ENCODE measurements around the gene CTNNA1.

CTNNA1 gene

GRCh38 chr5:138889994-138890393 lies 136.8 kb downstream of the CTNNA1 start:
- Histone ChIP-seq H3K9ac (ENCODE audit: low read depth, low read length) (no peak overlapping the region), H3K27me3 (ENCODE audit: control insufficient read depth, insufficient read depth, low read length) (no peaks in the 10 kb centered on the region), H3K4me1 (ENCODE audit: control insufficient read depth, insufficient read depth, low read length) (peaks cover 1% of the 10 kb centered on the region), H3K4me3 (ENCODE audit: low read depth, low read length) (no peak overlapping the region), H3K9me3 (ENCODE audit: control insufficient read depth, insufficient read depth, low read length) (no peaks in the 10 kb centered on the region), H3K36me3 (ENCODE audit: control insufficient read depth, insufficient read depth, low read length) (peaks cover 15% of the 10 kb centered on the region)

GRCh38 chr5:138890644-138891043 lies 137.4 kb downstream of the CTNNA1 start:
- H3K4me3 ChIP-seq (ENCODE audit: low read depth, low read length): no peak overlapping the region
- H3K4me1 ChIP-seq (ENCODE audit: control insufficient read depth, insufficient read depth, low read length): no peaks in the 10 kb centered on the region
- no peak overlapping the region for H3K9ac ChIP-seq (ENCODE audit: low read depth, low read length)
- H3K36me3 ChIP-seq (ENCODE audit: control insufficient read depth, insufficient read depth, low read length): peaks cover 15% of the 10 kb centered on the region
- H3K27me3 ChIP-seq (ENCODE audit: control insufficient read depth, insufficient read depth, low read length): no peaks in the 10 kb centered on the region
- no peaks in the 10 kb centered on the region for H3K9me3 ChIP-seq (ENCODE audit: control insufficient read depth, insufficient read depth, low read length)

- no peak overlapping the region for H3K4me3 ChIP-seq (ENCODE audit: low read depth, low read length)
- no peak overlapping the region for H3K9ac ChIP-seq (ENCODE audit: low read depth, low read length)
- H3K27me3 ChIP-seq (ENCODE audit: control insufficient read depth, insufficient read depth, low read length): no peaks in the 10 kb centered on the region
- H3K9me3 ChIP-seq (ENCODE audit: control insufficient read depth, insufficient read depth, low read length): no peaks in the 10 kb centered on the region
- no peaks in the 10 kb centered on the region for H3K4me1 ChIP-seq (ENCODE audit: control insufficient read depth, insufficient read depth, low read length)
- H3K36me3 ChIP-seq (ENCODE audit: control insufficient read depth, insufficient read depth, low read length): no peaks in the 10 kb centered on the region
Measured at GRCh38 chr5:138895918-138896317, 142.7 kb downstream of the CTNNA1 start.

- Histone ChIP-seq H3K36me3 (ENCODE audit: control insufficient read depth, insufficient read depth, low read length) (no peaks in the 10 kb centered on the region), H3K27me3 (ENCODE audit: control insufficient read depth, insufficient read depth, low read length) (no peaks in the 10 kb centered on the region), H3K9ac (ENCODE audit: low read depth, low read length) (no peak overlapping the region), H3K9me3 (ENCODE audit: control insufficient read depth, insufficient read depth, low read length) (no peaks in the 10 kb centered on the region), H3K4me3 (ENCODE audit: low read depth, low read length) (no peak overlapping the region), H3K4me1 (ENCODE audit: control insufficient read depth, insufficient read depth, low read length) (no peaks in the 10 kb centered on the region)
Measured at GRCh38 chr5:138898299-138898698, 145.1 kb downstream of the CTNNA1 start.

- Histone ChIP-seq H3K9ac (ENCODE audit: low read depth, low read length) (no peak overlapping the region), H3K9me3 (ENCODE audit: control insufficient read depth, insufficient read depth, low read length) (no peaks in the 10 kb centered on the region), H3K4me3 (ENCODE audit: low read depth, low read length) (no peak overlapping the region), H3K36me3 (ENCODE audit: control insufficient read depth, insufficient read depth, low read length) (no peaks in the 10 kb centered on the region), H3K4me1 (ENCODE audit: control insufficient read depth, insufficient read depth, low read length) (no peaks in the 10 kb centered on the region), H3K27me3 (ENCODE audit: control insufficient read depth, insufficient read depth, low read length) (no peaks in the 10 kb centered on the region)
Measured at GRCh38 chr5:138898742-138899141, 145.5 kb downstream of the CTNNA1 start.

GRCh38 chr5:138900281-138900965 lies 147.2 kb downstream of the CTNNA1 start:
- Histone ChIP-seq H3K9ac (ENCODE audit: low read depth, low read length) (no peak overlapping the region), H3K4me3 (ENCODE audit: low read depth, low read length) (no peak overlapping the region), H3K36me3 (ENCODE audit: control insufficient read depth, insufficient read depth, low read length) (peaks cover 7% of the 10 kb centered on the region)

GRCh38 chr5:138901716-138902115 lies 148.5 kb downstream of the CTNNA1 start:
- Histone ChIP-seq H3K36me3 (ENCODE audit: control insufficient read depth, insufficient read depth, low read length) (peaks cover 11% of the 10 kb centered on the region), H3K9me3 (ENCODE audit: control insufficient read depth, insufficient read depth, low read length) (no peaks in the 10 kb centered on the region), H3K27me3 (ENCODE audit: control insufficient read depth, insufficient read depth, low read length) (no peaks in the 10 kb centered on the region), H3K9ac (ENCODE audit: low read depth, low read length) (no peak overlapping the region), H3K4me1 (ENCODE audit: control insufficient read depth, insufficient read depth, low read length) (no peaks in the 10 kb centered on the region), H3K4me3 (ENCODE audit: low read depth, low read length) (no peak overlapping the region)

More at GRCh38 chr5:138900281-138900965, 147.2 kb downstream of the CTNNA1 start:
- Histone ChIP-seq H3K9me3 (ENCODE audit: control insufficient read depth, insufficient read depth, low read length) (no peaks in the 10 kb centered on the region), H3K4me1 (ENCODE audit: control insufficient read depth, insufficient read depth, low read length) (no peaks in the 10 kb centered on the region), H3K27me3 (ENCODE audit: control insufficient read depth, insufficient read depth, low read length) (no peaks in the 10 kb centered on the region)

- H3K4me3 ChIP-seq (ENCODE audit: low read depth, low read length): no peak overlapping the region
- H3K27me3 ChIP-seq (ENCODE audit: control insufficient read depth, insufficient read depth, low read length): no peaks in the 10 kb centered on the region
- H3K36me3 ChIP-seq (ENCODE audit: control insufficient read depth, insufficient read depth, low read length): peaks cover 11% of the 10 kb centered on the region
- no peak overlapping the region for H3K9ac ChIP-seq (ENCODE audit: low read depth, low read length)
- H3K4me1 ChIP-seq (ENCODE audit: control insufficient read depth, insufficient read depth, low read length): no peaks in the 10 kb centered on the region
- H3K9me3 ChIP-seq (ENCODE audit: control insufficient read depth, insufficient read depth, low read length): no peaks in the 10 kb centered on the region
Measured at GRCh38 chr5:138903130-138903775, 150.0 kb downstream of the CTNNA1 start.

GRCh38 chr5:138905541-138905940 lies 152.3 kb downstream of the CTNNA1 start:
- H3K9ac ChIP-seq (ENCODE audit: low read depth, low read length): no peak overlapping the region

GRCh38 chr5:138909734-138910133 lies 156.5 kb downstream of the CTNNA1 start:
- no peaks in the 10 kb centered on the region for H3K27me3 ChIP-seq (ENCODE audit: control insufficient read depth, insufficient read depth, low read length)
- peaks cover 9% of the 10 kb centered on the region for H3K36me3 ChIP-seq (ENCODE audit: control insufficient read depth, insufficient read depth, low read length)
- H3K4me3 ChIP-seq (ENCODE audit: low read depth, low read length): no peak overlapping the region
- H3K9ac ChIP-seq (ENCODE audit: low read depth, low read length): no peak overlapping the region
- no peaks in the 10 kb centered on the region for H3K4me1 ChIP-seq (ENCODE audit: control insufficient read depth, insufficient read depth, low read length)
- H3K9me3 ChIP-seq (ENCODE audit: control insufficient read depth, insufficient read depth, low read length): no peaks in the 10 kb centered on the region

More at GRCh38 chr5:138905541-138905940, 152.3 kb downstream of the CTNNA1 start:
- no peaks in the 10 kb centered on the region for H3K4me1 ChIP-seq (ENCODE audit: control insufficient read depth, insufficient read depth, low read length)
- no peaks in the 10 kb centered on the region for H3K27me3 ChIP-seq (ENCODE audit: control insufficient read depth, insufficient read depth, low read length)
- peaks cover 11% of the 10 kb centered on the region for H3K36me3 ChIP-seq (ENCODE audit: control insufficient read depth, insufficient read depth, low read length)
- H3K4me3 ChIP-seq (ENCODE audit: low read depth, low read length): no peak overlapping the region
- H3K9me3 ChIP-seq (ENCODE audit: control insufficient read depth, insufficient read depth, low read length): no peaks in the 10 kb centered on the region

- Histone ChIP-seq H3K9me3 (ENCODE audit: control insufficient read depth, insufficient read depth, low read length) (no peaks in the 10 kb centered on the region), H3K4me3 (ENCODE audit: low read depth, low read length) (no peak overlapping the region), H3K27me3 (ENCODE audit: control insufficient read depth, insufficient read depth, low read length) (no peaks in the 10 kb centered on the region), H3K4me1 (ENCODE audit: control insufficient read depth, insufficient read depth, low read length) (no peaks in the 10 kb centered on the region), H3K9ac (ENCODE audit: low read depth, low read length) (no peak overlapping the region), H3K36me3 (ENCODE audit: control insufficient read depth, insufficient read depth, low read length) (peaks cover 2% of the 10 kb centered on the region)
Measured at GRCh38 chr5:138910546-138911185, 157.4 kb downstream of the CTNNA1 start.

- H3K9me3 ChIP-seq (ENCODE audit: control insufficient read depth, insufficient read depth, low read length): no peaks in the 10 kb centered on the region
- no peak overlapping the region for H3K9ac ChIP-seq (ENCODE audit: low read depth, low read length)
- no peaks in the 10 kb centered on the region for H3K36me3 ChIP-seq (ENCODE audit: control insufficient read depth, insufficient read depth, low read length)
- H3K4me3 ChIP-seq (ENCODE audit: low read depth, low read length): no peak overlapping the region
- no peaks in the 10 kb centered on the region for H3K4me1 ChIP-seq (ENCODE audit: control insufficient read depth, insufficient read depth, low read length)
- H3K27me3 ChIP-seq (ENCODE audit: control insufficient read depth, insufficient read depth, low read length): no peaks in the 10 kb centered on the region
Measured at GRCh38 chr5:138911441-138911840, 158.2 kb downstream of the CTNNA1 start.
